ENCODE measurements around the gene REV3L. TPM values are rescaled to one million over a fixed set of nuclear protein-coding genes. Genes with fewer than 3 reads are reported as not detected.
A peak's percentile ranks its signal among the peaks of the same experiment; 100 is the strongest.

REV3L gene
- total RNA-seq, 4 donors from 2014 or later = 40.7 to 84.1 (median 52.6) TPM

- peak; percentile 88 for ATAC-seq
- 0% methylated on average over 9 to 30 of the region's 66 CpGs for WGBS, 2 donors (ENCODE audit: low coverage in 1 of 2)
- no peaks in the 10 kb centered on the region for H3K27me3 ChIP-seq
- TF ChIP-seq CTCF (IDR thresholded peaks at IDR 0.05) (peak in 1 of 4 experiments; percentile 26), POLR2A (IDR thresholded peaks at IDR 0.05) (peak; percentile 69 to 77), POLR2AphosphoS5 (IDR thresholded peaks at IDR 0.05) (peak; percentile 94), EP300 (IDR thresholded peaks at IDR 0.05) (no peak)
- peak overlapping the region; percentile 96 to 100 (median 98) for H3K27ac ChIP-seq
- H3K4me3 ChIP-seq = peak overlapping the region; percentile 85 to 87
- peaks cover 0 to 46% (median 0%) of the 10 kb centered on the region in 3 donors for H3K4me1 ChIP-seq
- H3K9me3 ChIP-seq = no peaks in the 10 kb centered on the region
- H3K36me3 ChIP-seq = peaks cover 0 to 8% of the 10 kb centered on the region in 2 donors
Measured at GRCh38 chr6:111483736-111484632, 966 bp upstream of the REV3L start.

DNA sequence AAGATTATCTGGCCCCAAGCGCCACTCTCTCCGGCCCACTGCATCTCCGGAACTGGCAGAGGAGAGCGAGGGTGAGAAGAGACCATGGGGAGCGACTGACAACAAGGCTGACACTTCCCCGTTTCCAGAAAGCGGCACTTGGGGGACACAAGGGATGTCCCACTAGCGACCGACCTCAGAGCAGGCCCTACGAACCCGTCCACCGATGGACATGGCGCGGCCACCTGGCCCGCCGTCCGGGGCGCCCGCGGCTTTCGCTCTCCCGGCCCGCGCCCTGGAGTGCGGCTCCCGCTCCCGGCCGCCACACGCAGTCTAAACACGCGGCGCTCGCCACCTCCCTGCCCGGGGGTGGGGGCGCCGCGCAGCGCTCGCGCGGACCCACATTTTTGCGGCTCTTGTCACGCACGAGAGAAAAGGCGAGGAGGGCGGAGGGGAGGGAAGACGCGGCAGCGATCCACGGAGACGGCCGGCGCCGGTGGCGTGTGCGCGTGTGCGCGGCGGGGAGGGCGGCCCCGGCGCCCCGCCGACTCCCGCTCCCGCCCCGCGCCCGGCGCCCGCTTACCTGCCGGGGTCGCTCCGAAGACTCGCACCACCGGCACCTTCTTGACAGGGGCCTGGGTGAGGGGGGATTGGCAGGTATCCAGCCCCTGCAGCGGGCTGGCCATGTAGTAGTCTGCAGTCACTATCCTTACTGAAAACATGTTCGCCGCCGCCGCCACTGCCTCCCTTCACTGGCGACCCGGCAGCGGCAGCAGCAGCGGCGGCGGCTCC, 645 bp downstream of the REV3L start:
- Histone ChIP-seq H3K36me3 (no peaks in the 10 kb centered on the region), H3K4me1 (peaks cover 3 to 61% (median 9%) of the 10 kb centered on the region in 3 donors), H3K27ac (peak overlapping the region; percentile 96 to 100 (median 98)), H3K27me3 (no peaks in the 10 kb centered on the region), H3K4me3 (peak overlapping the region; percentile 85 to 87), H3K9me3 (no peaks in the 10 kb centered on the region)
- WGBS, 2 donors (ENCODE audit: low coverage in 1 of 2) = no CpG with 5 or more reads among the region's 88 CpGs
- TF ChIP-seq EP300 (IDR thresholded peaks at IDR 0.05) (no peak), POLR2A (IDR thresholded peaks at IDR 0.05) (peak; percentile 44 to 61), CTCF (IDR thresholded peaks at IDR 0.05) (peak in 3 of 4 experiments; percentile 17 to 24 (median 20)), POLR2AphosphoS5 (IDR thresholded peaks at IDR 0.05) (peak; percentile 52)
- peak; percentile 8 for ATAC-seq

DNA sequence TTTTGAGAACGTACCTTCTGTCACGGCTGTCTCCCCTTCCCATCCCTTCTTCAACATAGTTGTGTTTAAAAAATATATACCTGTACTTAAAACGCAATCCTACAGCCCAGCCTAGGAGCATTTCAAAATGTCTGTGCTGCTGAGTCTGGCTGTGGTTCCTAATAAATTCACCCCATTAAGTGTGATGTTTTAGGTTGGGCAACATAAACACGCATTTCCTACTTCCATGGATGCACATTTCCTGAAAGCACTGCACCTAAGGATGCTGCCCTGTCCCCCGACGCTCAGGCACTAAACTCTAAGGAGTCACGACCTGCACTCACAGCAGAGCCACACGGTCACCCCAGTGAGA, 1.2 kb downstream of the REV3L start:
- WGBS, 2 donors (ENCODE audit: low coverage in 1 of 2) = 4 to 5% methylated on average over 4 of the region's 8 CpGs
- Histone ChIP-seq H3K9me3 (no peaks in the 10 kb centered on the region), H3K27me3 (no peaks in the 10 kb centered on the region), H3K4me3 (peak overlapping the region; percentile 85 to 87), H3K4me1 (peaks cover 7 to 67% (median 9%) of the 10 kb centered on the region in 3 donors), H3K36me3 (no peaks in the 10 kb centered on the region), H3K27ac (peak overlapping the region; percentile 96 to 100 (median 98))
- TF ChIP-seq POLR2AphosphoS5 (IDR thresholded peaks at IDR 0.05) (peak; percentile 5), EP300 (IDR thresholded peaks at IDR 0.05) (no peak)
- ATAC-seq = no peak

- Histone ChIP-seq H3K9me3 (no peaks in the 10 kb centered on the region), H3K36me3 (no peaks in the 10 kb centered on the region), H3K27ac (peak overlapping the region; percentile 96 to 100 (median 98)), H3K4me3 (peak overlapping the region; percentile 85 to 87), H3K27me3 (no peaks in the 10 kb centered on the region), H3K4me1 (peaks cover 7 to 68% (median 9%) of the 10 kb centered on the region in 3 donors)
- no peak for ATAC-seq
- WGBS, 2 donors (ENCODE audit: low coverage in 1 of 2) = 15% methylated on average over 6 of the region's 6 CpGs
- TF ChIP-seq POLR2AphosphoS5 (IDR thresholded peaks at IDR 0.05) (no peak), CTCF (IDR thresholded peaks at IDR 0.05) (peak in 1 of 4 experiments; percentile 16)
Measured at GRCh38 chr6:111480988-111481822, 1.8 kb downstream of the REV3L start.
